Subcutaneous adipose tissue (tissue), 4 donors: ENCODE data around the gene ZIC2. TPM values are rescaled to one million over a fixed set of nuclear protein-coding genes. Genes with fewer than 3 reads are reported as not detected.

ENCODE experiments used
- total RNA-seq, 4 donors: library from RNA; depleted of rRNA; stranded (reverse); fragments of >200 nt; gene quantifications; one replicate each; pipeline ENCODE4 v1.1.0, GENCODE V29; 2016
- TF ChIP-seq, protein P1 (sequence below): fragments of 450-650 bp; IDR thresholded peaks from one replicate; pipeline ENCODE4 v1.5.1; 2016; ENCODE audit warnings: low read depth, mild to moderate bottlenecking, control low read depth, antibody characterized with exemption, moderate library complexity

The ZIC2 gene
- not detected for total RNA-seq

DNA sequence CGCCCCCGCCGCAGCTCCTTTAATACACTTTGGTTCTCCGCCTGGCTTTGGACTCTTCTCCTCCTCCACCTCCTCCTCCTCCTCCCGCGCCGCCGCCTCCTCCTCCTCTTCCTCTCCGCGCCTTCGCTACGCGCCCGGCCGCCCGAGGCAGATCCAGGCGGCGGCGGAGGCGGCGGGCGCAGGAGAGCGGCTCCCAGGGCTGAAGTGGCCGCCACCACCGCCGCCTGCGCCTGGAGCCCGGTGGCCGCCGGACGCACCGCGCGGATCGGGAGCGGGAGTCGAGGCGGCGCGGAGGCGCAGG is at the start of gene ZIC2:
Gene ZIC2, plus strand, starts transcription at position 50 of the 301 bp plus-strand sequence. CDS start 281 bp downstream, outside the sequence.
- TF ChIP-seq, protein P1, sequence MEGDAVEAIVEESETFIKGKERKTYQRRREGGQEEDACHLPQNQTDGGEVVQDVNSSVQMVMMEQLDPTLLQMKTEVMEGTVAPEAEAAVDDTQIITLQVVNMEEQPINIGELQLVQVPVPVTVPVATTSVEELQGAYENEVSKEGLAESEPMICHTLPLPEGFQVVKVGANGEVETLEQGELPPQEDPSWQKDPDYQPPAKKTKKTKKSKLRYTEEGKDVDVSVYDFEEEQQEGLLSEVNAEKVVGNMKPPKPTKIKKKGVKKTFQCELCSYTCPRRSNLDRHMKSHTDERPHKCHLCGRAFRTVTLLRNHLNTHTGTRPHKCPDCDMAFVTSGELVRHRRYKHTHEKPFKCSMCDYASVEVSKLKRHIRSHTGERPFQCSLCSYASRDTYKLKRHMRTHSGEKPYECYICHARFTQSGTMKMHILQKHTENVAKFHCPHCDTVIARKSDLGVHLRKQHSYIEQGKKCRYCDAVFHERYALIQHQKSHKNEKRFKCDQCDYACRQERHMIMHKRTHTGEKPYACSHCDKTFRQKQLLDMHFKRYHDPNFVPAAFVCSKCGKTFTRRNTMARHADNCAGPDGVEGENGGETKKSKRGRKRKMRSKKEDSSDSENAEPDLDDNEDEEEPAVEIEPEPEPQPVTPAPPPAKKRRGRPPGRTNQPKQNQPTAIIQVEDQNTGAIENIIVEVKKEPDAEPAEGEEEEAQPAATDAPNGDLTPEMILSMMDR = no peak

DNA sequence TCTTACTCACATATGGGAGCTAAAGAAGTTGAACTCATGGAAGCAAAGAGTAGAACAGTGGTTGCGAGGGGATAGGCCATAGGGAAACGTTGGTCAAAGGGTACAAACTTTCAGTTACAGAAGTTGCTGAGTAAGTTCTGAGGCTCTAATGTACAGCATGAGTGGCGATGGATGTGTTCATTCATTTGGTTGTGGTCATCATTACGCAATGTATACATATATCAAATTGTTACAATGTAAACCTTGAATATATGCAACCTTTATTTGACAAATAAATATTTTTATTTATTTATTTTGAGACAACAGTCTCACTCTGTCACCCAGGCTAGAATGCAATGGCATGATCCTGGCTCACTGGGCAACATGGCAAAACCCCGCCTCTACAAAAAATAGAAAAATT is 48.7 kb upstream of the ZIC2 start:
- TF ChIP-seq, protein P1 = no peak

DNA sequence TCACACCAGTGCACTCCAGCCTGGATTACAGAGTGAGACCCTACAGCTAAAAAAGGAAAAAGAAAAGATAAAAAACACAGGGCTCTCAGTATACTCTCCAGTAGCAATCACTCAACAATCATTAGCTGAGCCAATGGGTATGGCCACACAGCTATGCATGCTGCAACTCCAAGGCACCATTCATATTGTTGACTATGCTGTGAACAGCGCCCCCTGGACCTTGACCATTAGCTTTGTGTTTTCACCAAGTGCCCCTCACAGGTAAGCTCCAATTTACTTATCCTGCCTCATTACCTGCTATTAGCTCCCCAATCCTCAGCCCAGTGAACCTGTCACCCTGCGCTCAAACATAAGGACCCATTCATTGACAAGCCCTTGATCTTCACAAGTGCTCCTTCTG is 45.8 kb upstream of the ZIC2 start:
- TF ChIP-seq, protein P1 = no peak

DNA sequence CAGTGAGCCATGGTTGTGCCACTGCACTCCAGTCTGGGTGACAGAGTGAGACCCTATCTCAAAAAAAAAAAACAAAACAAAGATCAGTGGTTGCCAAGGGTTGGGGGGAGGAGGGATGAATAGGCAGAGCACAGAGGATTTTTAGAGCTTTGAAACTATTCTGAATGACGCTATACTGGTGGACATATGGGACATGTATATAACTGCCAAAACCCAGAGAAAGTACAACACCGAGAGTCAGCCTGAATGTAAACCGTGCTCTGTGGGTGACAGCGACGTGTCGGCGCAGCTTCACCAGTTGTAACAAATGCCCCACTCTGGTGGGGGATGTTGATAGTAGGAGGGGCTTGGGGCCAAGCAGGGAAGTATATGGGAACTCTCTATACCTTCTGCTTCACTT is 42.9 kb upstream of the ZIC2 start:
- TF ChIP-seq, protein P1 = no peak

DNA sequence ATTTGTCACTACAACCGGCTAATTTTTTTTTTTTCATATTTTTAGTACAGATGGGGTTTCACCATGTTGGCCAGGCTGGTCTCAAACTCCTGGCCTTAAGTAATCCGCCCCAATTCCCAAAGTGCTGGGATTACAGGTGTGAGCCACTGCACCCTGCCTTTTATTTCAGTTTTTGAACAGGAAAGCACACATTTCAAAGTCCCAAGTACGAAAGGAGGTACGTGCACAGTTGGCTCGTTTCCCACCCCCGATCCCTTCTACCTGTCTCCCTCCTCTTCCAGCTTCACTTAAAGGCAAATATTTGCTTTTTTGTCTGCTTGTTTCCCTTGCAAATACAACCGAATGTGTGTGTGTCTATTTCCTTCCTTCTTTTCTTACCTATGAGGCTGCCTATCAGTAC is 40.5 kb upstream of the ZIC2 start:
- TF ChIP-seq, protein P1 = no peak

DNA sequence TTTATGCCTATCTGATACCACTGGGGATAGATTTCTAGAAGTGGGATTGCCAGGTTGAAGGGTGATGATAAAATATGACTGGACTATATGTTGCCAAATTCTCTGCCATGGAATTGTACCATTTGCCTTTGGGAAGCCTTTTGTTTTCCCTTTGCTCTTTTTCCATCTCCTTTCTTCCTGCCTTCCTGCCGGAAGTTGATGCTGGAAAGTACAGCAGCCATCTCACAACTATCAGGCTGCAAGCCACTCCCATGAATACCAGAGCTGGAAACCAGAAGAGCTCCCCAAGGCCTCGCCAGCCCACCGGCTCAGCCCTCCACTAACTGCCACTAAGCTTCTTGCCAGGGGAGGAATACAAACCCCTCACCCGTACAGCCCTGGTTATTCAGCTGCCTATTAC is 39.7 kb upstream of the ZIC2 start:
- TF ChIP-seq, protein P1 = no peak

DNA sequence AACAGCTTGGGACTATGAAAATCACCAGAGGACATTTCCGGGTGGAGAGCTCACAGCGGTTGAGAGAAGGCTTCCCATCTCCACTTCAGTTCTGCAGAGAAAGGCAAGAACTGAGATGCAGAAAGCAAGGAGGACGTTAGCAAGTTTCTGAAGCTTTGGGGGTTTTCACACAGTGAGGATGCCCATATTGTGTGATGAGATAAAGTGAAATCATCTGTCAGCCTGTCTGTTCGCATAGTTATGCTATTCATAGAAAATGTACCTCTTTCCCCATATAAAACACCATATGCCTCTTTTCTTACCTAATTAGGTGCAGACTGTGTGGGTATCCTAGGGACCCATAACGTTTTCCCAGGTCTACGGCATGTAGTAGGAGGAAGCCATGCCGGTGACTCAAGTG is 37.5 kb upstream of the ZIC2 start:
- TF ChIP-seq, protein P1 = no peak

DNA sequence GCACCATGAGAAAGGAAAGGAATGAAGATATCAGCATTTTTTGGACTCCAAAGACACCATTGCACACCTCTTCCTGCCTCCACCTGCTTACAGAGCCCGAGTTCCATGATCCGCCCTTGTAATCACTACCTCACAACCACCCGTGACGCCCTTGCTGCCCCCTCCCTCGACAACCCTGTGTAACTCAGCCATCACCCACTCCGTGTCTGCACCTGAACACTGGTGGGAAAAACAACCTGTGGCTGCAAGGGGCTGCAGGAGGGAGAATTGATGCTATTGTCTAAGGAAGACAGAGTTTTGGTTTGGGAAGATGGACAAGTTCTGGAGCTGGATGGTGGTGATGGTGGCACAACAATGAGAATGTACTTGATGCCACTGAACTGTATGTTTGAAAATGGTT is 37.0 kb upstream of the ZIC2 start:
- TF ChIP-seq, protein P1 = no peak
